ENCODE data around the gene UXS1. TPM values are rescaled to one million over a fixed set of nuclear protein-coding genes. Genes with fewer than 3 reads are reported as not detected.

The UXS1 gene
- total RNA-seq, 2 donors from 2014 or later, result 28.3 to 49.1 TPM

DNA sequence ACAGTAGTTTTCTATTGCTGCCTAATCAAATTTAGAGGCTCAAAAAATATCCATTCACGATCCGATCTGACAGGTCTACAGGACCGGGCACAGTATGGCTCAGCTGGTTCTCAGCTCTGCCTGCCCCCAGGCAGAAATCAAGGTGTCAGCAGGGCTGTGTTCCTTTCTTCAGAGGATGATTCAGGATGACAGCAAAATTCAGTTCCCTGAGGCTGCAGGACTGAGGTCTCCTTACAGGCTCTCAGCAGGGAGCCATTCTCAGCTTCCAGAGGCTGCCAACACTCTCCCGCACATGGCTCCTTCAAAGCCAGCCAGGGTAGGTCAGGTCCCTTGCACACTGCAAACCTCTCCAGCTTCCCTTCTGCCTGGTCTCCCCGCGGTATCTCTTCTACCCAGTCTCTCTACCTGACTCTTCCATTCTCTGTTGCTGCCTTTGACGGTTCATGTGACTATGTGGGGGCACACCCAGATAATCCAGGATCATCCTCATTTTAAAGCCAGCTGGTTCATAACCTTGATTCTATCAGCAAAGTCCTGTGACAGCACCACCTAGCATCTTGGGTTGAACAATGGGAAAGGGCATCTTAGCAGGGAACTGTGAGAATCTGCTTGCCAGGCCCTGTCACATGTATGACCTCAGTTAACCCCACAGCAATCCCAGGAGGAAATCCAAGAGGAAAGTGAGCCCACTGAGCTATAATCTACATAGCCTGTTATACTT lies 50.4 kb downstream of the UXS1 start:
- Histone ChIP-seq H3K9me3 (no peaks in the 10 kb centered on the region), H3K4me3 (no peak overlapping the region), H3K4me1 (ENCODE audit: control insufficient read depth in 1 of 2, low read depth in 2 of 2) (peaks cover 7 to 14% of the 10 kb centered on the region in 2 donors), H3K27me3 (replicated peaks; ENCODE audit: insufficient read depth) (no peaks in the 10 kb centered on the region), H3K36me3 (peaks cover 6% of the 10 kb centered on the region), H3K27ac (no peak overlapping the region)
- ATAC-seq (ENCODE audit: insufficient number of reproducible peaks, low FRiP score, low read depth), result no peak
- TF ChIP-seq CTCF (IDR thresholded peaks at IDR 0.05), result no peak
- DNase-seq (ENCODE audit: low spot score), result no peak

- peaks cover 8 to 24% of the 10 kb centered on the region in 2 donors for H3K4me1 ChIP-seq (ENCODE audit: control insufficient read depth in 1 of 2, low read depth in 2 of 2)
- no peak overlapping the region for H3K4me3 ChIP-seq
- ATAC-seq (ENCODE audit: insufficient number of reproducible peaks, low FRiP score, low read depth), result no peak
- peaks cover 6% of the 10 kb centered on the region for H3K36me3 ChIP-seq
- H3K9me3 ChIP-seq, result no peaks in the 10 kb centered on the region
- H3K27me3 ChIP-seq (replicated peaks; ENCODE audit: insufficient read depth), result no peaks in the 10 kb centered on the region
- H3K27ac ChIP-seq, result no peak overlapping the region
- no peak for DNase-seq (ENCODE audit: low spot score)
- no peak for TF ChIP-seq CTCF (IDR thresholded peaks at IDR 0.05)
These were observed 51.4 kb downstream of the UXS1 start for GRCh38 chr2:106142683-106143082.

GRCh38 chr2:106140913-106141312 lies 53.2 kb downstream of the UXS1 start:
- Histone ChIP-seq H3K27ac (no peak overlapping the region), H3K4me1 (ENCODE audit: control insufficient read depth in 1 of 2, low read depth in 2 of 2) (peaks cover 8 to 28% of the 10 kb centered on the region in 2 donors), H3K27me3 (replicated peaks; ENCODE audit: insufficient read depth) (no peaks in the 10 kb centered on the region), H3K4me3 (no peak overlapping the region), H3K36me3 (peaks cover 6% of the 10 kb centered on the region), H3K9me3 (no peaks in the 10 kb centered on the region)
- no peak for TF ChIP-seq CTCF (IDR thresholded peaks at IDR 0.05)
- DNase-seq (ENCODE audit: low spot score) (no peak), ATAC-seq (ENCODE audit: insufficient number of reproducible peaks, low FRiP score, low read depth) (no peak)

- Histone ChIP-seq H3K36me3 (peaks cover 6% of the 10 kb centered on the region), H3K27me3 (replicated peaks; ENCODE audit: insufficient read depth) (no peaks in the 10 kb centered on the region), H3K4me3 (no peak overlapping the region), H3K4me1 (ENCODE audit: control insufficient read depth in 1 of 2, low read depth in 2 of 2) (peaks cover 8 to 28% of the 10 kb centered on the region in 2 donors), H3K27ac (no peak overlapping the region), H3K9me3 (no peaks in the 10 kb centered on the region)
- DNase-seq (ENCODE audit: low spot score), result no peak
- ATAC-seq (ENCODE audit: insufficient number of reproducible peaks, low FRiP score, low read depth), result no peak
- TF ChIP-seq CTCF (IDR thresholded peaks at IDR 0.05), result no peak
These were observed 54.0 kb downstream of the UXS1 start for GRCh38 chr2:106140113-106140512.

DNA sequence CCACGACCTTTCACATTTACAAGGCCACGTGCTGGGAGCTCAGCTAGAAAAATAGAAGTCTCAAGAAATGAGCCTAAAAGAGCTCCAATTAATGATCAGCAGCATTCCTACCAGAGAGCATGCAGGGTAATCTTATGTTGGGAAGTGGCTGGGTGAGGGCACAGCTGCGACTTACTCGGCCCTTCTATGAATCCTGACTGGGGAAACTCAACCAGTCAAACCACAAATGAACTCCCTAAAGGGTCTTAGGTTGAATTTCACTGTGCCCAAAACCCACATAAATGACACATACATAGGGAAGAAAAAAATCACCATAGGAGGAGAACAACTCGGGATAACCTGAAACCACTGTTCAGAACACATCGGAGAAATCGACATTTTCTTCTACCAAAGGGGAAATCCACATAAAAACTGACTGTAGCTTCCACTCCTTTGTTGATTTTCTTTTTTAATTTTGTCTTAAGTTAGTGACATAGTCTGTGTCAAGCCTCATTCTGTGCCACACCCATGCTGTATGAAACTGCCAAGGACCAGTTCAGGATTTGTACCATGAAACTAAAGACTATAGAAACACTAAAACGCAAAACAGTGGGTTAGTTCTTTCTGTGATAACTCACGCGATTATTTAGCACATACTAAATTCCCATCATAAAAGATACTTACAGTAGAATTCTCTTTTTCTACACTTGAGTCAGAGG lies 54.7 kb downstream of the UXS1 start:
- Histone ChIP-seq H3K4me1 (ENCODE audit: control insufficient read depth in 1 of 2, low read depth in 2 of 2) (peaks cover 8 to 28% of the 10 kb centered on the region in 2 donors), H3K27ac (peak overlapping the region; percentile 6 to 32), H3K36me3 (no peaks in the 10 kb centered on the region), H3K4me3 (no peak overlapping the region), H3K9me3 (no peaks in the 10 kb centered on the region), H3K27me3 (replicated peaks; ENCODE audit: insufficient read depth) (no peaks in the 10 kb centered on the region)
- ATAC-seq (ENCODE audit: insufficient number of reproducible peaks, low FRiP score, low read depth), result no peak
- no peak for DNase-seq (ENCODE audit: low spot score)
- TF ChIP-seq CTCF (IDR thresholded peaks at IDR 0.05), result no peak

All from thoracic aorta (tissue), 2 donors.